PC-3 (cell line): ENCODE measurements around the gene SPTBN2. TPM values are rescaled to one million over a fixed set of nuclear protein-coding genes. Genes with fewer than 3 reads are reported as not detected.

Source experiments
- ATAC-seq: fragments of 200-7000 bp; cut with Tn5 transposase; 2 replicates; pipeline ENCODE4 v1.9.1; 2020; ENCODE audit warnings: mild to moderate bottlenecking, moderate library complexity
- BruUV-seq: library from RNA; stranded (reverse); fragments of 400-500 nt; replicated peaks from 2 replicates; lab custom pipeline; 2021; lab: Mats Ljungman, UMichigan
- CTCF ChIA-PET: fragments of 300-600 bp; sonication (Branson Sonifier 250); formaldehyde crosslinking; loops from one replicate; lab custom pipeline; 2022; ENCODE audit warnings: antibody characterized with exemption; lab: Charles Lee
- POLR2A ChIA-PET: fragments of 300-600 bp; sonication (Branson Sonifier 250); formaldehyde crosslinking; loops from one replicate; lab custom pipeline; 2022; ENCODE audit warnings: antibody characterized with exemption; ENCODE audit not compliant: unreplicated experiment; lab: Charles Lee
- DNase-seq: peaks from one replicate; pipeline ENCODE4 v3.0.0-alpha.2; 2015
- H2AFZ ChIP-seq: fragments of 300-600 bp; sonication (generic); 2 replicates; pipeline ENCODE4 v1.6.0; 2016; ENCODE audit warnings: antibody characterized with exemption, low read length
- H3F3A ChIP-seq: fragments of 300-600 bp; sonication (generic); one replicate; pipeline ENCODE4 v1.6.0; 2017; ENCODE audit warnings: antibody characterized with exemption, low read length, control low read depth, mild to moderate bottlenecking; ENCODE audit not compliant: unreplicated experiment
- H3K27ac ChIP-seq: fragments of 300-600 bp; sonication (generic); 2 replicates; pipeline ENCODE4 v1.5.1; 2016; ENCODE audit warnings: mild to moderate bottlenecking, low read length
- H3K27me3 ChIP-seq: fragments of 300-600 bp; sonication (generic); 2 replicates; pipeline ENCODE4 v1.6.1; 2016; ENCODE audit warnings: low read length, mixed read lengths
- H3K36me3 ChIP-seq: fragments of 300-600 bp; sonication (generic); 2 replicates; pipeline ENCODE4 v1.6.1; 2016; ENCODE audit warnings: low read depth, mixed run types, low read length, mixed read lengths
- H3K4me1 ChIP-seq: fragments of 300-600 bp; sonication (generic); 2 replicates; pipeline ENCODE4 v1.5.1; 2016; ENCODE audit warnings: low read length; ENCODE audit not compliant: insufficient read depth
- H3K4me2 ChIP-seq: fragments of 300-600 bp; sonication (generic); 2 replicates; pipeline ENCODE4 v1.6.0; 2016; ENCODE audit warnings: low read length
- H3K4me3 ChIP-seq: fragments of 300-600 bp; sonication (generic); 2 replicates; pipeline ENCODE4 v1.5.1; 2016; ENCODE audit warnings: mild to moderate bottlenecking, low read length, mixed read lengths
- H3K79me2 ChIP-seq: fragments of 300-600 bp; sonication (generic); 2 replicates; pipeline ENCODE4 v1.6.1; 2017; ENCODE audit warnings: low read length, mixed read lengths
- H3K9ac ChIP-seq: fragments of 300-600 bp; sonication (generic); 2 replicates; pipeline ENCODE4 v1.6.0; 2016; ENCODE audit warnings: mild to moderate bottlenecking, low read length
- H3K9me2 ChIP-seq: fragments of 300-600 bp; sonication (generic); replicated peaks from 2 replicates; pipeline ENCODE4 v1.6.1; 2016; ENCODE audit warnings: mixed run types, low read length, mixed read lengths
- H3K9me3 ChIP-seq: fragments of 300-600 bp; sonication (generic); 2 replicates; pipeline ENCODE4 v1.6.1; 2016; ENCODE audit warnings: low read length, mixed read lengths
- H4K20me1 ChIP-seq: fragments of 300-600 bp; sonication (generic); 2 replicates; pipeline ENCODE4 v1.6.1; 2016; ENCODE audit warnings: low read length, mixed read lengths
- EZH2 ChIP-seq: fragments of 300-600 bp; sonication (generic); IDR thresholded peaks from one replicate; pipeline ENCODE4 v1.6.1; 2017; ENCODE audit warnings: antibody characterized with exemption, mild to moderate bottlenecking, low read length; ENCODE audit not compliant: unreplicated experiment
- EZH2phosphoT487 ChIP-seq: fragments of 300-600 bp; sonication (generic); IDR thresholded peaks from 2 replicates; pipeline ENCODE4 v1.6.1; 2018; ENCODE audit warnings: mild to moderate bottlenecking, antibody characterized with exemption, low read length, borderline replicate concordance
- intact Hi-C: fragments of 100-400 bp; cut with micrococcal nuclease; formaldehyde crosslinking; loops from 2 replicates; pipeline ENCODE4 v1.9.0; 2023
- total RNA-seq: library from RNA; depleted of rRNA; stranded (reverse); fragments of >200 nt; gene quantifications from 2 replicates; pipeline ENCODE4 v1.2.3, GENCODE V29; 2014
- TF ChIP-seq, protein P1 (sequence below): fragments of 300-600 bp; sonication (generic); conservative IDR thresholded peaks from 2 replicates; pipeline ENCODE4 v1.5.1; 2017; ENCODE audit warnings: antibody characterized with exemption, low read depth, mild to moderate bottlenecking, low read length

Gene SPTBN2
- total RNA-seq, 1 experiment from 2014 or later: 74.9 TPM

DNA sequence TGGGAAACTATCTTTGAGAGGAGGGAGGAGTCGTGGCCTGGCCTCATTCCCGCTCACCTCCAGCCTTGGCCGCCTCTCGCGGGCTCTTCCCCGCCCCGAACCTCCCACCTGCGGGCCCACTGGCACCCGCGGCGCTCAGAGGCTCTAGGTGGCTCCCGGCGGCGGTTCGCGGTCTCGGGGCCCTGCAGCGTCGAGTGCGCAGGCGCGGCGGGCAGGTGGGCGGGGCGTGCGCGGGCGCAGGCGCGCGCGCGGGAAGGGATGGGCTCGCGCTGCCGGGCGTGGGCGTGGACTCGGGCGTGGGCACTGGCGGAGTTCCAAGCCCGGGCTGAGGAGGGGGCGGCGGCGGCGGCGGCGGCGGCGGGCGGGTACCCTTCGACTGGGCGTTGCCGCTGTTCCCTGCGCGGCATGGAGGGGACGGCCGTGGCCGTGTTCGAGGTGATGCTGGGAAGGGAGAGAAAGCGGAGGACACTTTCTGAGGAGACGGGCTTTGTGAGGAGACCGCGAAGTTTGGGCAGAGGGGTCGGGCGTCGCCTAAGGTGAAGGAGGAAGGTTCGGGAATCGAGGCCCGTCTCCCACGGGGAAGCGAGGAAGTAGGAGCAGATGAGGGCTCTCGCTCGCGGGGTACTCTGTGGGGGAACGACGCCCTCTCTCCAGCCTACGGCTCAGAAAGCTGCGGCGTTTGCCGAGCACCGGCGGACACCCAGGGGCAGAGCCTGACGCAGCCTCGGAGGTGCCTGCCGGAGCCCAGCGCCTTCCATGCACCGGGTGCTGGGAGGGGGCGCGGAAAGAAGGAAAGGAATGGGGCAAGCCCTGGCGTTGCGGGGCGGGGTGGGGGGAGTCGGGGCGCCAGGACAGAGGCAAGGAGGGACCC is 15.7 kb upstream of the SPTBN2 start:
- peak overlapping the region; percentile 77 for H3K4me3 ChIP-seq
- intact Hi-C loops: loop anchor here (1.0 to 5.0 kb wide), 3 partner anchors 45 to 73 kb away; no protein-coding TSS in a partner anchor

DNA sequence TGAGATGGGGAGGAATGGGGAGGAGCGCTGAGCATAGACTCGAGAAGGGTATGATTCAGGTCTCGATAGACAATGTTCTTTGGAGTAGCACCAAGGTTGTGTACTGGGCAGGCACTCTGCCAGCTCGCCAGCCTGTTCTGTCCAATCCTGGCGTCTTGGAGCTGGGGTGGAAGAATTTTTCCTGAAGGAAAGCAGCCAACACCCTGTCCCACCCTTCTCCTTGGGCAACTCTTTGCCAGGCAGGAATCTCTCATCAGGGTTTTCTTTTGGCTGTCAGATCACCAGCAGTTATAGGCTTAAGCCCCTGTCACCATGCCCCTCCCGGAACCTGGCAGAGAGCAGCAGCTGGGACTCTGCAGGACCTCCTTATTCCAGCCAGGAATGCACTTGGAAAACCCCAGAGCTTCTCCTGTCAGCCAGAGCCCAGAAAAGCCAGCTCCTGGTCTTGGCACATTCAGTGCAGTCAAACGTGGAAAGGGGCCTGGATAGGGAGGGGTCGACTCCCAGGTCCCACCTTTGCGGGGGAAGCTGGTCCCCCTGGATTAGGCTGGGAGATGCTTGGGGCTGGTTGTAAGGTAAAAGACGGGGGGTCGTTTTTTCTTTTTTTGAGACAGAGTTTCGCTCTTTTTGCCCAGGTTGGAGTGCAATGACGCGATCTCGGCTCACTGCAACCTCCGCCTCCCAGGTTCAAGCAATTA is 14.4 kb upstream of the SPTBN2 start:
- Histone ChIP-seq H3K9me2 (no peaks in the 10 kb centered on the region), H3K9me3 (no peaks in the 10 kb centered on the region), H2AFZ (no peak overlapping the region), H3K79me2 (peaks cover 29% of the 10 kb centered on the region), H3K36me3 (no peaks in the 10 kb centered on the region), H3F3A (peaks cover 11% of the 10 kb centered on the region), H3K4me3 (peak overlapping the region; percentile 77), H4K20me1 (no peaks in the 10 kb centered on the region), H3K9ac (peak overlapping the region; percentile 82), H3K27ac (peak overlapping the region; percentile 86), H3K4me1 (peaks cover 44% of the 10 kb centered on the region), H3K4me2 (peak overlapping the region; percentile 90), H3K27me3 (no peaks in the 10 kb centered on the region)
- CTCF ChIA-PET: no interaction called here
- TF ChIP-seq, protein P1, sequence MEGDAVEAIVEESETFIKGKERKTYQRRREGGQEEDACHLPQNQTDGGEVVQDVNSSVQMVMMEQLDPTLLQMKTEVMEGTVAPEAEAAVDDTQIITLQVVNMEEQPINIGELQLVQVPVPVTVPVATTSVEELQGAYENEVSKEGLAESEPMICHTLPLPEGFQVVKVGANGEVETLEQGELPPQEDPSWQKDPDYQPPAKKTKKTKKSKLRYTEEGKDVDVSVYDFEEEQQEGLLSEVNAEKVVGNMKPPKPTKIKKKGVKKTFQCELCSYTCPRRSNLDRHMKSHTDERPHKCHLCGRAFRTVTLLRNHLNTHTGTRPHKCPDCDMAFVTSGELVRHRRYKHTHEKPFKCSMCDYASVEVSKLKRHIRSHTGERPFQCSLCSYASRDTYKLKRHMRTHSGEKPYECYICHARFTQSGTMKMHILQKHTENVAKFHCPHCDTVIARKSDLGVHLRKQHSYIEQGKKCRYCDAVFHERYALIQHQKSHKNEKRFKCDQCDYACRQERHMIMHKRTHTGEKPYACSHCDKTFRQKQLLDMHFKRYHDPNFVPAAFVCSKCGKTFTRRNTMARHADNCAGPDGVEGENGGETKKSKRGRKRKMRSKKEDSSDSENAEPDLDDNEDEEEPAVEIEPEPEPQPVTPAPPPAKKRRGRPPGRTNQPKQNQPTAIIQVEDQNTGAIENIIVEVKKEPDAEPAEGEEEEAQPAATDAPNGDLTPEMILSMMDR: no peak
- peak; percentile 99 for DNase-seq
- peak; percentile 20 for ATAC-seq
- BruUV-seq: no TSS peak
- intact Hi-C loops: loop anchor here (1.0 to 5.0 kb wide), 2 partner anchors 15 to 74 kb away; no protein-coding TSS in a partner anchor
- POLR2A ChIA-PET: interaction anchor here (0.6 kb wide), 1 partner anchor 280 kb away, joined by 3 read pairs; no protein-coding TSS in a partner anchor

More for the DNA sequence above, 15.7 kb upstream of the SPTBN2 start:
- DNase-seq (peak; percentile 94), ATAC-seq (peak; percentile 58)
- TF ChIP-seq EZH2phosphoT487: no peak
- peaks cover 50% of the 10 kb centered on the region for H3K4me1 ChIP-seq
- H3K27ac ChIP-seq: peak overlapping the region; percentile 86
- H3K9ac ChIP-seq: peak overlapping the region; percentile 82
- peaks cover 40% of the 10 kb centered on the region for H3K79me2 ChIP-seq
- no peaks in the 10 kb centered on the region for H3K9me3 ChIP-seq
- H3K9me2 ChIP-seq: no peaks in the 10 kb centered on the region
- H3K4me2 ChIP-seq: peak overlapping the region; percentile 90
- ChIA-PET POLR2A (interaction anchor here (1.0 kb wide), 1 partner anchor 19 kb away, joined by 3 read pairs; no protein-coding TSS in a partner anchor), CTCF (interaction anchor here (0.7 kb wide), 1 partner anchor 110 kb away, joined by 3 read pairs; no protein-coding TSS in a partner anchor)
- H3K36me3 ChIP-seq: no peaks in the 10 kb centered on the region
- no TSS peak for BruUV-seq
- H3K27me3 ChIP-seq: no peaks in the 10 kb centered on the region
- peaks cover 8% of the 10 kb centered on the region for H3F3A ChIP-seq
- peak overlapping the region; percentile 88 for H2AFZ ChIP-seq
- no peaks in the 10 kb centered on the region for H4K20me1 ChIP-seq

DNA sequence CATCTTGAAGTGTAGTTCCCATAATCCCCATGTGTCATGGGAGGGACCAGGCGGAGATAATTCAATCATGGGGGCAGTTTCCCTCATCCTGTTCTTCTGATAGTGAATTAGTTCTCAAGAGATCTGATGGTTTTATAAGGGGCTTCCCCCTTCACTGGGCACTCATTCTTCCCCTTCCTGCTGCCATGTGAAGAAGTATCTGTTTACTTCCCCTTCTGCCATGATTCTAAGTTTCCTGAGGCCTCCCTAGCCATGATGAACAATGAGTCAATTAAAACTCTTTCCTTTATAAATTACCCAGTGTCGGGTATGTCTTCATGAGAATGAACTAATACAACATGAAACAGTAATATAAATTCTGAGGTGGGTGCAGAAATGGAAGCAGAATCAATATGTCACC is 12.1 kb upstream of the SPTBN2 start:
- DNase-seq (no peak), ATAC-seq (no peak)
- Histone ChIP-seq H3F3A (peaks cover 11% of the 10 kb centered on the region), H3K27ac (no peak overlapping the region), H2AFZ (no peak overlapping the region), H3K9ac (no peak overlapping the region), H3K79me2 (peaks cover 8% of the 10 kb centered on the region), H3K9me2 (no peaks in the 10 kb centered on the region), H3K4me1 (peaks cover 33% of the 10 kb centered on the region), H3K4me2 (no peak overlapping the region), H3K27me3 (no peaks in the 10 kb centered on the region), H3K9me3 (no peaks in the 10 kb centered on the region), H3K36me3 (no peaks in the 10 kb centered on the region), H4K20me1 (no peaks in the 10 kb centered on the region), H3K4me3 (no peak overlapping the region)
- TF ChIP-seq, protein P1: no peak
- TF ChIP-seq EZH2phosphoT487 (no peak), EZH2 (no peak)
- BruUV-seq: no TSS peak
- POLR2A ChIA-PET: no interaction called here
- CTCF ChIA-PET: no interaction called here
- intact Hi-C loops: loop anchor here (5.0 kb wide), 1 partner anchor 76 kb away; no protein-coding TSS in a partner anchor
